ENCODE results near the gene COL8A2. TPM values are rescaled to one million over a fixed set of nuclear protein-coding genes. Genes with fewer than 3 reads are reported as not detected.

The COL8A2 gene
- total RNA-seq, 1 experiment from 2014 or later, result 2.3 TPM

DNA sequence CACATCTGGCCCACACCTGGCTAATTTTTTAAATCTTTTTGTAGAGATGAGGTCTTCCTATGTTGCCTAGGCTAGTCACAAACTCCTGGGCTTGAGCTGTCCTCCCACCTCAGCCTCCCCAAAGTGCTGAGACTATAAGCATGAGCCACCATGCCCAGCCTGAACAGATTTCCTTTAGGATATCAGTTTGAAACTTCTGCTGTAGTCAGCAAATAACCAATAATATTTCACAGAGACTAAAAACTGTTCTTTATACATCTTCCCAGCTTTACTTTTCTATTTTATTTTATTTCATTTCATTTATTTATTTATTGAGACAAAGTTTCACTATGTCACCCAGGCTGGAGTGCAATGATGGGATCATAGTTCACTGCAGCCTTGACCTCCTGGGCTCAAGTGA, 71.0 kb downstream of the COL8A2 start:
- CTCF ChIA-PET, result interaction anchor here (0.8 kb wide), 1 partner anchor 134 kb away, joined by 3 read pairs; no protein-coding TSS in a partner anchor
- TF ChIP-seq NR3C1 (CRISPR knock-in tag; conservative IDR thresholded peaks at IDR 0.05; ENCODE audit: low read depth) (no peak), ZNF232 (CRISPR knock-in tag; IDR thresholded peaks at IDR 0.05) (no peak), NR1H2 (CRISPR knock-in tag; IDR thresholded peaks at IDR 0.05) (no peak)
- no peak overlapping the region for H3K4me3 Mint-ChIP-seq
- H3K27ac Mint-ChIP-seq, result no peak overlapping the region
- DNase-seq (ENCODE audit: low spot score) (no peak), ATAC-seq (no peak)
- H3K36me3 Mint-ChIP-seq, result no peaks in the 10 kb centered on the region; the same call in 1 of the 2 replicates
- H3K9me3 Mint-ChIP-seq, result no peaks in the 10 kb centered on the region
- POLR2A ChIA-PET, result no interaction called here
- no peaks in the 10 kb centered on the region for H3K4me1 Mint-ChIP-seq
- H3K27me3 Mint-ChIP-seq (ENCODE audit: low read depth), result no peaks in the 10 kb centered on the region

DNA sequence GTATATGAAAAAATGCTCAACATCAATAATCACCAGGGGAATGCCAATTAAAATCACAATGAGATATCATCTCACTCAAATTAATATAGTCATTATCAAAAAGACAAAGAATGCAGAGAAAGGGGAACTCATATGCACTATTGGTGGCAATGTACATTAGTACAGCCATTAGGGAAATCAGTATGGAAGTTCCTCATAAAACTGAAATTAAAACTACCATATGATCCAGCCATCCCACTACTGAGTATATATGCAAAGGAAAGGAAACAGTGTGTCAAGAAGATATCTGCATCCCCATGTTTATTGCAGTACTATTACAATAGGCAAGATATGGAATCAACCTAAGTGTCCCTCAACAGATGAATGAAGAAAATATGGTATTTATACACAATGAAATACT, 73.2 kb downstream of the COL8A2 start:
- TF ChIP-seq ZNF396 (CRISPR knock-in tag; IDR thresholded peaks at IDR 0.05; ENCODE audit: borderline replicate concordance) (no peak), MLX (CRISPR knock-in tag; IDR thresholded peaks at IDR 0.05) (no peak), JUN (CRISPR knock-in tag; IDR thresholded peaks at IDR 0.05) (no peak), JAZF1 (CRISPR knock-in tag; IDR thresholded peaks at IDR 0.05) (no peak), OVOL2 (CRISPR knock-in tag; IDR thresholded peaks at IDR 0.05; ENCODE audit: borderline replicate concordance) (no peak), USF2 (CRISPR knock-in tag; IDR thresholded peaks at IDR 0.05) (no peak), GTF2I (CRISPR knock-in tag; conservative IDR thresholded peaks at IDR 0.05) (no peak), GABPB1 (CRISPR knock-in tag; IDR thresholded peaks at IDR 0.05) (no peak), ZNF512 (CRISPR knock-in tag; IDR thresholded peaks at IDR 0.05; ENCODE audit: borderline replicate concordance) (no peak), ZNF138 (CRISPR knock-in tag; conservative IDR thresholded peaks at IDR 0.05) (no peak), ZNF423 (CRISPR knock-in tag; IDR thresholded peaks at IDR 0.05) (no peak)
- no peak overlapping the region for H3K4me3 Mint-ChIP-seq
- DNase-seq (ENCODE audit: low spot score), result no peak
- H3K36me3 Mint-ChIP-seq, result peaks cover 20% of the 10 kb centered on the region
- no peaks in the 10 kb centered on the region for H3K4me1 Mint-ChIP-seq
- ATAC-seq, result no peak
- H3K9me3 Mint-ChIP-seq, result no peaks in the 10 kb centered on the region; the same call in 1 of the 2 replicates
- ChIA-PET CTCF (no interaction called here), POLR2A (no interaction called here)
- H3K27ac Mint-ChIP-seq, result no peak overlapping the region
- no peaks in the 10 kb centered on the region for H3K27me3 Mint-ChIP-seq (ENCODE audit: low read depth)

Other genes starting within 250 kb of the COL8A2 start
- gene AGO1, start 242.0 kb downstream of the COL8A2 start, total RNA-seq (2021), result 77.8 to 81.8 TPM (median 80.6 TPM) in 3 replicates
- 26.8 to 30.7 TPM (median 27.0 TPM) in 3 replicates for gene AGO3, start 194.1 kb downstream of the COL8A2 start, total RNA-seq (2021)
- gene TEKT2, start 41.1 kb downstream of the COL8A2 start, total RNA-seq (2021), result 1.9 to 2.5 TPM (median 2.0 TPM) in 3 replicates
- gene ADPRS, start 36.3 kb downstream of the COL8A2 start, total RNA-seq (2021), result 30.0 to 32.7 TPM (median 31.2 TPM) in 3 replicates
- gene TRAPPC3, start 24.3 kb upstream of the COL8A2 start, total RNA-seq (2021), result 48.9 to 52.5 TPM (median 52.0 TPM) in 3 replicates
- gene MAP7D1, start 30.9 kb upstream of the COL8A2 start, total RNA-seq (2021), result 65.0 to 88.7 TPM (median 72.0 TPM) in 3 replicates
- 150 to 160 TPM (median 153 TPM) in 3 replicates for gene THRAP3, start 99.2 kb upstream of the COL8A2 start, total RNA-seq (2021)
- 22.1 to 29.3 TPM (median 26.9 TPM) in 3 replicates for gene SH3D21, start 181.1 kb upstream of the COL8A2 start, total RNA-seq (2021)
- gene EVA1B, start 198.4 kb upstream of the COL8A2 start, total RNA-seq (2021), result 32.0 to 45.2 TPM (median 41.5 TPM) in 3 replicates